ENCODE data around the gene ZKSCAN2. TPM values are rescaled to one million over a fixed set of nuclear protein-coding genes. Genes with fewer than 3 reads are reported as not detected.

Gene ZKSCAN2
- total and polyA plus RNA-seq, 2 donors (not counting 1 experiment from before 2014, with no cell fraction given), result 2.1 to 4.3 TPM

- no peaks in the 10 kb centered on the region for H3K9me3 ChIP-seq (ENCODE audit: control insufficient read depth, insufficient read depth, low read depth, low read length)
- TF ChIP-seq CTCF (conservative IDR thresholded peaks at IDR 0.05 in 1 of 2, IDR thresholded peaks at IDR 0.05 in 1 of 2; ENCODE audit: low read depth in 1 of 2, low read length in 2 of 2), result no peak
- TF ChIP-seq EZH2 (IDR thresholded peaks at IDR 0.05; ENCODE audit: low read length, missing control alignments), result no peak
- H3K79me2 ChIP-seq (ENCODE audit: control insufficient read depth, insufficient read depth, low read length), result no peaks in the 10 kb centered on the region
- no peaks in the 10 kb centered on the region for H4K20me1 ChIP-seq (ENCODE audit: control insufficient read depth, extremely low read depth, insufficient read depth, low read length)
- H3K27me3 ChIP-seq (ENCODE audit: control insufficient read depth, insufficient read depth, low read length), result no peaks in the 10 kb centered on the region
- H3K4me3 ChIP-seq (replicated peaks in 1 of 4; ENCODE audit: control extremely low read depth in 1 of 4, insufficient read depth in 1 of 4, low read depth in 3 of 4, low read length in 4 of 4), result no peak overlapping the region
- H3K36me3 ChIP-seq (ENCODE audit: control insufficient read depth, insufficient read depth, low read length), result no peaks in the 10 kb centered on the region
- no peak overlapping the region for H3K27ac ChIP-seq (ENCODE audit: insufficient read depth, low read length)
- H3K9ac ChIP-seq (ENCODE audit: insufficient read depth, low read length), result no peak overlapping the region
- H3K4me2 ChIP-seq (ENCODE audit: extremely low read depth, insufficient read depth, low read length), result no peak overlapping the region
- no peaks in the 10 kb centered on the region for H3K4me1 ChIP-seq (ENCODE audit: control insufficient read depth, extremely low read depth, insufficient read depth, low read length)
- no peak for DNase-seq (ENCODE audit: low read depth in 2 of 2)
- H2AFZ ChIP-seq (ENCODE audit: low read length), result no peak overlapping the region
Measured at GRCh38 chr16:25269879-25270278, 12.2 kb upstream of the ZKSCAN2 start.

- H3K4me2 ChIP-seq (ENCODE audit: extremely low read depth, insufficient read depth, low read length), result no peak overlapping the region
- H3K27ac ChIP-seq (ENCODE audit: insufficient read depth, low read length), result no peak overlapping the region
- H4K20me1 ChIP-seq (ENCODE audit: control insufficient read depth, extremely low read depth, insufficient read depth, low read length), result peaks cover 3% of the 10 kb centered on the region
- peaks cover 4% of the 10 kb centered on the region for H3K79me2 ChIP-seq (ENCODE audit: control insufficient read depth, insufficient read depth, low read length)
- H3K4me3 ChIP-seq (replicated peaks in 1 of 4; ENCODE audit: control extremely low read depth in 1 of 4, insufficient read depth in 1 of 4, low read depth in 3 of 4, low read length in 4 of 4), result no peak overlapping the region
- H3K9me3 ChIP-seq (ENCODE audit: control insufficient read depth, insufficient read depth, low read depth, low read length), result no peaks in the 10 kb centered on the region
- H2AFZ ChIP-seq (ENCODE audit: low read length), result no peak overlapping the region
- no peaks in the 10 kb centered on the region for H3K36me3 ChIP-seq (ENCODE audit: control insufficient read depth, insufficient read depth, low read length)
- DNase-seq (ENCODE audit: low read depth in 2 of 2), result no peak
- H3K9ac ChIP-seq (ENCODE audit: insufficient read depth, low read length), result no peak overlapping the region
- no peaks in the 10 kb centered on the region for H3K4me1 ChIP-seq (ENCODE audit: control insufficient read depth, extremely low read depth, insufficient read depth, low read length)
- no peaks in the 10 kb centered on the region for H3K27me3 ChIP-seq (ENCODE audit: control insufficient read depth, insufficient read depth, low read length)
- TF ChIP-seq EZH2 (IDR thresholded peaks at IDR 0.05; ENCODE audit: low read length, missing control alignments), result no peak
- TF ChIP-seq CTCF (conservative IDR thresholded peaks at IDR 0.05 in 1 of 2, IDR thresholded peaks at IDR 0.05 in 1 of 2; ENCODE audit: low read depth in 1 of 2, low read length in 2 of 2), result no peak
Measured at GRCh38 chr16:25265968-25266367, 8.3 kb upstream of the ZKSCAN2 start.

GRCh38 chr16:25264597-25264996 lies 7.0 kb upstream of the ZKSCAN2 start:
- H3K4me3 ChIP-seq (replicated peaks in 1 of 4; ENCODE audit: control extremely low read depth in 1 of 4, insufficient read depth in 1 of 4, low read depth in 3 of 4, low read length in 4 of 4), result no peak overlapping the region
- H3K4me2 ChIP-seq (ENCODE audit: extremely low read depth, insufficient read depth, low read length), result no peak overlapping the region
- H4K20me1 ChIP-seq (ENCODE audit: control insufficient read depth, extremely low read depth, insufficient read depth, low read length), result peaks cover 3% of the 10 kb centered on the region
- H2AFZ ChIP-seq (ENCODE audit: low read length), result no peak overlapping the region
- no peaks in the 10 kb centered on the region for H3K4me1 ChIP-seq (ENCODE audit: control insufficient read depth, extremely low read depth, insufficient read depth, low read length)
- no peaks in the 10 kb centered on the region for H3K9me3 ChIP-seq (ENCODE audit: control insufficient read depth, insufficient read depth, low read depth, low read length)
- DNase-seq (ENCODE audit: low read depth in 2 of 2), result peak; percentile 13 to 35
- H3K27ac ChIP-seq (ENCODE audit: insufficient read depth, low read length), result no peak overlapping the region
- no peaks in the 10 kb centered on the region for H3K27me3 ChIP-seq (ENCODE audit: control insufficient read depth, insufficient read depth, low read length)
- no peaks in the 10 kb centered on the region for H3K36me3 ChIP-seq (ENCODE audit: control insufficient read depth, insufficient read depth, low read length)
- peaks cover 16% of the 10 kb centered on the region for H3K79me2 ChIP-seq (ENCODE audit: control insufficient read depth, insufficient read depth, low read length)
- H3K9ac ChIP-seq (ENCODE audit: insufficient read depth, low read length), result no peak overlapping the region
- TF ChIP-seq CTCF (conservative IDR thresholded peaks at IDR 0.05 in 1 of 2, IDR thresholded peaks at IDR 0.05 in 1 of 2; ENCODE audit: low read depth in 1 of 2, low read length in 2 of 2) (no peak), EZH2 (IDR thresholded peaks at IDR 0.05; ENCODE audit: low read length, missing control alignments) (no peak)

All from fibroblast of lung (primary cell).